ENCODE results near the gene LY6G5C. TPM values are rescaled to one million over a fixed set of nuclear protein-coding genes. Genes with fewer than 3 reads are reported as not detected.

The LY6G5C gene
- total and polyA plus RNA-seq, 9 of the 15 experiments (the other 6 are each of a cell fraction or from before 2014, with no cell fraction given), result 0.10 to 0.67 (median 0.46) TPM; not detected in 4

DNA sequence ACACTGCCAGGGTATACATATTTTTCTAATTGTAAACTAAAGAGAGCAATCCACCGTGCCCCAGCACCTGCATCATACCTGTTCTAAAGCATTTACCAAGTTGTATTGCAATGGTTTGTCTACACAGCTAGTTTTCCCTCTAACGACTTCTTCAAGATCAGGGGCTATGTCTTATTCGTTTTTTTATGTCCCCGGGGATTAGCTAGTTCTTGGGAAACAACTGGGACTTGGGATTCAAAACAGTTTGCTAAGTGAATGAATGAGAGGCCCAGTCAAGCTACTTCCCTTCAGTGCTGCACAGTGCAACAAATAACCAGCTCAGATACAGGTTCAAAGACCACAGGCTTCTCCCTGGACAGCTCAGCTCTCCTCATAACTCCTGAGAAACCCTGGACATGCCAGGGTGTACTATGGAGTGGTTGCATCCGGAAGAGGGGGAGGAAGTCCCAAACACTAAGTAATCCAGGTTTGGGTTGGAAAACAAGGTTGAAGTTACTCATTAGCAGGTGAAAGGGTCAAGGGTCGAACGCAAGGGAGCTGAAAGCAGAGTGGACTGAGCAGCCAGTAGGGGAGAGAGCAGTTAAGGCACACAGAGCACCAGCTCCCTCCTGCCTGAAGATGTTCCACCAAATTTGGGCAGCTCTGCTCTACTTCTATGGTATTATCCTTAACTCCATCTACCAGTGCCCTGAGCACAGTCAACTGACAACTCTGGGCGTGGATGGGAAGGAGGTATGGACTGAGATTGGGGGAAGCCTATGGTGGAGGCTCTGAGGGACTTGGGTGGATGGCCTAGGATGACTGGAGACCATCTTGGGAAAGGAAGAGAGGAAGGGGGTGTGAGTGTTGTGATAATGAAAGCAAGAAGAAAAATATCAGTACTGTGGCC is 25.3 kb downstream of the LY6G5C start, which contains the start of gene APOM (continued):
- TF ChIP-seq, protein P1, sequence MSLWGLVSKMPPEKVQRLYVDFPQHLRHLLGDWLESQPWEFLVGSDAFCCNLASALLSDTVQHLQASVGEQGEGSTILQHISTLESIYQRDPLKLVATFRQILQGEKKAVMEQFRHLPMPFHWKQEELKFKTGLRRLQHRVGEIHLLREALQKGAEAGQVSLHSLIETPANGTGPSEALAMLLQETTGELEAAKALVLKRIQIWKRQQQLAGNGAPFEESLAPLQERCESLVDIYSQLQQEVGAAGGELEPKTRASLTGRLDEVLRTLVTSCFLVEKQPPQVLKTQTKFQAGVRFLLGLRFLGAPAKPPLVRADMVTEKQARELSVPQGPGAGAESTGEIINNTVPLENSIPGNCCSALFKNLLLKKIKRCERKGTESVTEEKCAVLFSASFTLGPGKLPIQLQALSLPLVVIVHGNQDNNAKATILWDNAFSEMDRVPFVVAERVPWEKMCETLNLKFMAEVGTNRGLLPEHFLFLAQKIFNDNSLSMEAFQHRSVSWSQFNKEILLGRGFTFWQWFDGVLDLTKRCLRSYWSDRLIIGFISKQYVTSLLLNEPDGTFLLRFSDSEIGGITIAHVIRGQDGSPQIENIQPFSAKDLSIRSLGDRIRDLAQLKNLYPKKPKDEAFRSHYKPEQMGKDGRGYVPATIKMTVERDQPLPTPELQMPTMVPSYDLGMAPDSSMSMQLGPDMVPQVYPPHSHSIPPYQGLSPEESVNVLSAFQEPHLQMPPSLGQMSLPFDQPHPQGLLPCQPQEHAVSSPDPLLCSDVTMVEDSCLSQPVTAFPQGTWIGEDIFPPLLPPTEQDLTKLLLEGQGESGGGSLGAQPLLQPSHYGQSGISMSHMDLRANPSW (CRISPR knock-in tag; IDR thresholded peaks at IDR 0.05), result 0 out of 2 replicates have a peak, but pooled peaks have one; percentile 71

DNA sequence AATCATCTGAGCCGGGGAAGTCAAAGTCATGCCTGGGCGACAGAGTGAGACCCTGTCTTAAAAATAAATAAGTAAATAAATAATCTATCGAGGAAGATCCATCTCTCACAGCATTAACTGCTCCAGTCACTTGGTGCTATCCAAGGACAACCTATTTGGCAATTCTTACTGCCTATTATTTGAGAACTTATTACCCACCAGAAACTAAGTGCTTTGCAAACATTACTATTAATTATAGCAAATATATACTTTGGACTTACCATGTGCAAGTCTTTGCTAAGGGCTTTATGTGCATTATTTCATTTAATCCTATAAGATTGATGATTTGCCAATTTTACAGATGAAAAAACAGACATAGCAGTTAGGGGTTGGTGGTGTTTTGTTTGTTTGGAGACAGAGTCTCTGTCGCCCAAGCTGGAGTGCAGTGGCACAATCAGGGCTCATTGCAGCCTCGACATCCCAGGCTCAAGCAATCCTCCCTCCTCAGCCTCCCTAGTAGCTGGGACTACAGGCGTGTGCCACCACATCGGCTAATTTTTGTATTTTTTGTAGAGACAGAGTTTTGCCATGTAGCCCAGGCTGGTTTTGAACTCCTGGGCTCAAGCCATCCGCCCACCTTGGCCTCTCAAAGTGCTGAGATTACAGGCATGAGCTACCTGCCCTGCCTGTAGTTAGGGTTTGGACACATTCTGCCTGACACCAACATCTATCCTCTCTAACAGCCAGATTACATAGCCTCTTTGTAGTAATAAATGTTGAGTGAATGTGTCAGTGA is 26.1 kb downstream of the LY6G5C start:
- H3K27me3 ChIP-seq (ENCODE audit: control insufficient read depth in 2 of 2, insufficient read depth in 2 of 2, low read length in 2 of 2), result no peaks in the 10 kb centered on the region
- peaks cover 10% of the 10 kb centered on the region for H4K20me1 ChIP-seq (replicated peaks; ENCODE audit: control insufficient read depth, insufficient read depth, low read length)
- ATAC-seq, result no peak
- DNase-seq (ENCODE audit: extremely low read depth in 1 of 4, low spot score in 3 of 4), result no peak
- no peak overlapping the region for H3K4me3 ChIP-seq
- no peaks in the 10 kb centered on the region for H3K9me3 ChIP-seq (replicated peaks; ENCODE audit: control insufficient read depth, insufficient read depth, low read depth, low read length)
- peaks cover 59% of the 10 kb centered on the region for H3K36me3 ChIP-seq (ENCODE audit: control insufficient read depth, insufficient read depth, low read length)
- no peak overlapping the region for H2AFZ ChIP-seq (ENCODE audit: low read depth, low read length)
- BruUV-seq (replicated peaks), result no TSS peak
- peaks cover 37 to 38% of the 10 kb centered on the region in 2 experiments for H3K4me1 ChIP-seq (replicated peaks in 1 of 2; ENCODE audit: control insufficient read depth in 2 of 2, insufficient read depth in 2 of 2, low read length in 2 of 2)
- 90% methylated on average over 8 of the region's 8 CpGs for WGBS (ENCODE audit: insufficient coverage, low coverage, missing lambda C conversion rate)
- H3K27ac ChIP-seq (ENCODE audit: extremely low read depth, low read depth, low read length), result no peak overlapping the region
- peaks cover 85% of the 10 kb centered on the region for H3K79me2 ChIP-seq (ENCODE audit: control insufficient read depth, insufficient read depth, low read length)
- H3K9ac ChIP-seq (ENCODE audit: insufficient read depth in 1 of 2, low read depth in 2 of 2, low read length in 2 of 2), result no peak overlapping the region
- ChIA-PET POLR2A (interaction anchor here (0.6 to 8.5 kb wide), 14 partner anchors 8 to 209 kb away, joined by 3 to 267 read pairs (median 9); partner anchors contain the start of genes C6orf47, CSNK2B, GPANK1 and LSM2), CTCF (ENCODE audit: low intra/inter-chr PET ratio) (no interaction called here)
- in situ Hi-C loops (cut with MboI) (no loop called here), intact Hi-C loops (cut with micrococcal nuclease) (no loop called here)
- no peak for FAIRE-seq
- no peaks in the 10 kb centered on the region for H3K9me1 ChIP-seq (ENCODE audit: control insufficient read depth, insufficient read depth, low read length)
- H3K4me2 ChIP-seq (ENCODE audit: insufficient read depth, low read length), result no peak overlapping the region
- no peak for TF ChIP-seq CBX1 (IDR thresholded peaks at IDR 0.05; ENCODE audit: low read depth)
- TF ChIP-seq, protein P2, sequence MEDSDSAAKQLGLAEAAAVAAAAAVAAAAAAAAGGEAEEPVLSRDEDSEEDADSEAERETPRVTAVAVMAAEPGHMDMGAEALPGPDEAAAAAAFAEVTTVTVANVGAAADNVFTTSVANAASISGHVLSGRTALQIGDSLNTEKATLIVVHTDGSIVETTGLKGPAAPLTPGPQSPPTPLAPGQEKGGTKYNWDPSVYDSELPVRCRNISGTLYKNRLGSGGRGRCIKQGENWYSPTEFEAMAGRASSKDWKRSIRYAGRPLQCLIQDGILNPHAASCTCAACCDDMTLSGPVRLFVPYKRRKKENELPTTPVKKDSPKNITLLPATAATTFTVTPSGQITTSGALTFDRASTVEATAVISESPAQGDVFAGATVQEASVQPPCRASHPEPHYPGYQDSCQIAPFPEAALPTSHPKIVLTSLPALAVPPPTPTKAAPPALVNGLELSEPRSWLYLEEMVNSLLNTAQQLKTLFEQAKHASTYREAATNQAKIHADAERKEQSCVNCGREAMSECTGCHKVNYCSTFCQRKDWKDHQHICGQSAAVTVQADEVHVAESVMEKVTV (CRISPR knock-in tag; IDR thresholded peaks at IDR 0.05), result 0 out of 2 replicates have a peak, but pooled peaks have one; percentile 22
- no peak for TF ChIP-seq BMI1 (IDR thresholded peaks at IDR 0.05; ENCODE audit: low read length)
- 0 out of 2 replicates have a peak, but pooled peaks have one; percentile 10 for TF ChIP-seq ZNF174 (CRISPR knock-in tag; IDR thresholded peaks at IDR 0.05)
- TF ChIP-seq, protein P3, sequence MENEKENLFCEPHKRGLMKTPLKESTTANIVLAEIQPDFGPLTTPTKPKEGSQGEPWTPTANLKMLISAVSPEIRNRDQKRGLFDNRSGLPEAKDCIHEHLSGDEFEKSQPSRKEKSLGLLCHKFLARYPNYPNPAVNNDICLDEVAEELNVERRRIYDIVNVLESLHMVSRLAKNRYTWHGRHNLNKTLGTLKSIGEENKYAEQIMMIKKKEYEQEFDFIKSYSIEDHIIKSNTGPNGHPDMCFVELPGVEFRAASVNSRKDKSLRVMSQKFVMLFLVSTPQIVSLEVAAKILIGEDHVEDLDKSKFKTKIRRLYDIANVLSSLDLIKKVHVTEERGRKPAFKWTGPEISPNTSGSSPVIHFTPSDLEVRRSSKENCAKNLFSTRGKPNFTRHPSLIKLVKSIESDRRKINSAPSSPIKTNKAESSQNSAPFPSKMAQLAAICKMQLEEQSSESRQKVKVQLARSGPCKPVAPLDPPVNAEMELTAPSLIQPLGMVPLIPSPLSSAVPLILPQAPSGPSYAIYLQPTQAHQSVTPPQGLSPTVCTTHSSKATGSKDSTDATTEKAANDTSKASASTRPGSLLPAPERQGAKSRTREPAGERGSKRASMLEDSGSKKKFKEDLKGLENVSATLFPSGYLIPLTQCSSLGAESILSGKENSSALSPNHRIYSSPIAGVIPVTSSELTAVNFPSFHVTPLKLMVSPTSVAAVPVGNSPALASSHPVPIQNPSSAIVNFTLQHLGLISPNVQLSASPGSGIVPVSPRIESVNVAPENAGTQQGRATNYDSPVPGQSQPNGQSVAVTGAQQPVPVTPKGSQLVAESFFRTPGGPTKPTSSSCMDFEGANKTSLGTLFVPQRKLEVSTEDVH (IDR thresholded peaks at IDR 0.05; ENCODE audit: low read depth, partially characterized antibody), result no peak
